ENCODE measurements around the gene COPRS. TPM values are rescaled to one million over a fixed set of nuclear protein-coding genes. Genes with fewer than 3 reads are reported as not detected.
"Not testable (repeated sequence)": the region's sequence is repeated elsewhere in the genome, so short reads cannot be mapped to it uniquely, and the experiment has no call there.

Gene COPRS
- total RNA-seq, 1 donor from 2014 or later: 33.6 TPM

GRCh38 chr17:31835984-31836383, 23.1 kb downstream of the COPRS start:
- Mint-ChIP-seq H3K9me3 (ENCODE audit: low read depth) (no peaks in the 10 kb centered on the region), H3K27me3 (peaks cover 14% of the 10 kb centered on the region), H3K36me3 (ENCODE audit: insufficient read depth) (no peaks in the 10 kb centered on the region), H3K4me1 (ENCODE audit: low read depth) (no peaks in the 10 kb centered on the region), H3K27ac (no peak overlapping the region), H3K4me3 (ENCODE audit: low read depth) (no peak overlapping the region)
- TF ChIP-seq, protein P1, sequence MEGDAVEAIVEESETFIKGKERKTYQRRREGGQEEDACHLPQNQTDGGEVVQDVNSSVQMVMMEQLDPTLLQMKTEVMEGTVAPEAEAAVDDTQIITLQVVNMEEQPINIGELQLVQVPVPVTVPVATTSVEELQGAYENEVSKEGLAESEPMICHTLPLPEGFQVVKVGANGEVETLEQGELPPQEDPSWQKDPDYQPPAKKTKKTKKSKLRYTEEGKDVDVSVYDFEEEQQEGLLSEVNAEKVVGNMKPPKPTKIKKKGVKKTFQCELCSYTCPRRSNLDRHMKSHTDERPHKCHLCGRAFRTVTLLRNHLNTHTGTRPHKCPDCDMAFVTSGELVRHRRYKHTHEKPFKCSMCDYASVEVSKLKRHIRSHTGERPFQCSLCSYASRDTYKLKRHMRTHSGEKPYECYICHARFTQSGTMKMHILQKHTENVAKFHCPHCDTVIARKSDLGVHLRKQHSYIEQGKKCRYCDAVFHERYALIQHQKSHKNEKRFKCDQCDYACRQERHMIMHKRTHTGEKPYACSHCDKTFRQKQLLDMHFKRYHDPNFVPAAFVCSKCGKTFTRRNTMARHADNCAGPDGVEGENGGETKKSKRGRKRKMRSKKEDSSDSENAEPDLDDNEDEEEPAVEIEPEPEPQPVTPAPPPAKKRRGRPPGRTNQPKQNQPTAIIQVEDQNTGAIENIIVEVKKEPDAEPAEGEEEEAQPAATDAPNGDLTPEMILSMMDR (IDR thresholded peaks at IDR 0.05; ENCODE audit: unreplicated experiment): no peak
- DNase-seq (ENCODE audit: low spot score, unreplicated experiment): no peak

GRCh38 chr17:31834448-31834847, 24.6 kb downstream of the COPRS start:
- TF ChIP-seq, protein P1 (IDR thresholded peaks at IDR 0.05; ENCODE audit: unreplicated experiment): no peak
- Mint-ChIP-seq H3K9me3 (ENCODE audit: low read depth) (no peaks in the 10 kb centered on the region), H3K4me1 (ENCODE audit: low read depth) (no peaks in the 10 kb centered on the region), H3K27ac (no peak overlapping the region), H3K36me3 (ENCODE audit: insufficient read depth) (no peaks in the 10 kb centered on the region), H3K27me3 (peaks cover 10% of the 10 kb centered on the region), H3K4me3 (ENCODE audit: low read depth) (no peak overlapping the region)
- no peak for DNase-seq (ENCODE audit: low spot score, unreplicated experiment)

- Mint-ChIP-seq H3K36me3 (ENCODE audit: insufficient read depth) (no peaks in the 10 kb centered on the region), H3K4me1 (ENCODE audit: low read depth) (no peaks in the 10 kb centered on the region), H3K27ac (no peak overlapping the region), H3K27me3 (peaks cover 9% of the 10 kb centered on the region), H3K4me3 (ENCODE audit: low read depth) (no peak overlapping the region), H3K9me3 (ENCODE audit: low read depth) (no peaks in the 10 kb centered on the region)
- TF ChIP-seq, protein P1 (IDR thresholded peaks at IDR 0.05; ENCODE audit: unreplicated experiment): no peak
- DNase-seq (ENCODE audit: low spot score, unreplicated experiment): no peak
Observed at GRCh38 chr17:31832746-31833145, 26.3 kb downstream of the COPRS start.

GRCh38 chr17:31830971-31831858, 27.8 kb downstream of the COPRS start:
- DNase-seq (ENCODE audit: low spot score, unreplicated experiment): no peak
- no peaks in the 10 kb centered on the region for H3K36me3 Mint-ChIP-seq (ENCODE audit: insufficient read depth)
- no peak overlapping the region for H3K27ac Mint-ChIP-seq
- no peak overlapping the region for H3K4me3 Mint-ChIP-seq (ENCODE audit: low read depth)
- H3K9me3 Mint-ChIP-seq (ENCODE audit: low read depth): no peaks in the 10 kb centered on the region
- TF ChIP-seq, protein P1 (IDR thresholded peaks at IDR 0.05; ENCODE audit: unreplicated experiment): no peak
- no peaks in the 10 kb centered on the region for H3K4me1 Mint-ChIP-seq (ENCODE audit: low read depth)
- H3K27me3 Mint-ChIP-seq: peaks cover 7% of the 10 kb centered on the region

- Mint-ChIP-seq H3K27me3 (peaks cover 7% of the 10 kb centered on the region), H3K4me3 (ENCODE audit: low read depth) (no peak overlapping the region), H3K4me1 (ENCODE audit: low read depth) (no peaks in the 10 kb centered on the region), H3K9me3 (ENCODE audit: low read depth) (no peaks in the 10 kb centered on the region), H3K36me3 (ENCODE audit: insufficient read depth) (no peaks in the 10 kb centered on the region), H3K27ac (no peak overlapping the region)
- TF ChIP-seq, protein P1 (IDR thresholded peaks at IDR 0.05; ENCODE audit: unreplicated experiment): no peak
- DNase-seq (ENCODE audit: low spot score, unreplicated experiment): no peak
Observed at GRCh38 chr17:31829649-31830048, 29.4 kb downstream of the COPRS start.

DNA sequence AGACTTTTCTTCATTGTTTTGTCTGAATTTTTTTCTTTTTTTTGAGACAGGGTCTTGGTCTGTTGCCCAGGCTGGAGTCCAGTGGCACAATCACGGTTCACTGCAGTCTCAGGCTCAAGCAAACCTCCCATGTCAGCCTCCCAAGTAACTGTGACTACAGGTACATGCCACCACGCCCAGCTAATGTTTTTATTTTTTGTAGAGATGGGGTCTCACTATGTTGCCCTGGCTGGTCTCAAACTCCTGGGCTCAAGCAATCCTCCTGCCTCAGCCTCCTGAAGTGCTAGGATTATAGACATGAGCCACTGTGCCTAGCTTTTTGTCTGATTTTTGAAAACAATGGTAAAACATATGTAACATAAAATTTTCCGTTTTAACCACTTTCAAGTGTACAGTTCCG, 30.1 kb downstream of the COPRS start:
- H3K27ac Mint-ChIP-seq; H3K27me3 Mint-ChIP-seq; H3K4me3 Mint-ChIP-seq (ENCODE audit: low read depth); H3K4me1 Mint-ChIP-seq (ENCODE audit: low read depth); H3K9me3 Mint-ChIP-seq (ENCODE audit: low read depth); H3K36me3 Mint-ChIP-seq (ENCODE audit: insufficient read depth); DNase-seq (ENCODE audit: low spot score, unreplicated experiment): not testable (repeated sequence)

All from progenitor cell of endocrine pancreas (in vitro differentiated cells).